ACC112 (cell line): ENCODE measurements around the gene GABBR2.

Experiments
- H2AFZ ChIP-seq: fragments of 200-600 bp; sonication (generic); one replicate; pipeline ENCODE4 v1.6.0; 2017; ENCODE audit warnings: antibody characterized with exemption, low read length; ENCODE audit not compliant: unreplicated experiment
- H3K27ac ChIP-seq: fragments of 200-600 bp; sonication (generic); 2 replicates; pipeline ENCODE4 v1.5.1; 2014; ENCODE audit warnings: low read depth, mild to moderate bottlenecking, antibody characterized with exemption, low read length, moderate library complexity
- H3K27me3 ChIP-seq: fragments of 200-600 bp; sonication (generic); 2 replicates; pipeline ENCODE4 v1.6.1; 2014; ENCODE audit warnings: mild to moderate bottlenecking, antibody characterized with exemption, low read length, moderate library complexity, mixed read lengths; ENCODE audit not compliant: insufficient read depth
- H3K36me3 ChIP-seq: fragments of 200-600 bp; sonication (generic); 2 replicates; pipeline ENCODE4 v1.6.1; 2016; ENCODE audit warnings: mild to moderate bottlenecking, antibody characterized with exemption, low read length, moderate library complexity, mixed read lengths; ENCODE audit not compliant: insufficient read depth
- H3K4me1 ChIP-seq: fragments of 200-600 bp; sonication (generic); one replicate; pipeline ENCODE4 v1.6.1; 2016; ENCODE audit warnings: low read length, mixed read lengths; ENCODE audit not compliant: insufficient read depth, unreplicated experiment, control insufficient read depth
- H3K4me3 ChIP-seq: fragments of 200-600 bp; sonication (generic); 2 replicates; pipeline ENCODE4 v1.5.1; 2014; ENCODE audit warnings: mild to moderate bottlenecking, low read depth, low read length
- H3K79me2 ChIP-seq: fragments of 200-600 bp; sonication (generic); one replicate; pipeline ENCODE4 v1.6.0; 2016; ENCODE audit warnings: low read length; ENCODE audit not compliant: control insufficient read depth, unreplicated experiment, insufficient read depth

The GABBR2 gene

GRCh38 chr9:98570663-98571440, 137.9 kb downstream of the GABBR2 start:
- H3K27ac ChIP-seq, result no peak overlapping the region
- H3K27me3 ChIP-seq, result no peaks in the 10 kb centered on the region
- no peak overlapping the region for H2AFZ ChIP-seq
- no peak overlapping the region for H3K4me3 ChIP-seq
- no peaks in the 10 kb centered on the region for H3K4me1 ChIP-seq
- H3K79me2 ChIP-seq, result no peaks in the 10 kb centered on the region
- H3K36me3 ChIP-seq, result no peaks in the 10 kb centered on the region

DNA sequence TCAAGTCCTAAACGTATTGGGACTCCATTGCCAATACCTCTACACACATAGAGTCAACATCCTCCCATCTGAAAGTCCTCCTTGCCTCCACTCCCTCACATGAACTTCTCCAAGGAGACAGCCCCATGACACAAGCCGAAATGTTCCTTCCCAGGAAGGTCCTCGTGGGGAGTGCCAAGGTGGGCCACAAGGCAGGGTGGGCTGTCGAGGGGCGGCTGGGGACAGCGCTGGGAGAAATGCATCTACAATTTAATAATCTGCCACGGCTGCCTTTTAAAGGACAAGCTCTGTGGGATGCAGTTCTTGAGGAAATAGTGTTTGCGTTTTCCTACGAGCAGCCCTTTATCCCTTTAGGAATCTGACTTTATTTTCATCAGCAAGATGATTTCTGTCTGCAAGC, 138.7 kb downstream of the GABBR2 start:
- no peaks in the 10 kb centered on the region for H3K4me1 ChIP-seq
- no peaks in the 10 kb centered on the region for H3K79me2 ChIP-seq
- no peak overlapping the region for H2AFZ ChIP-seq
- no peaks in the 10 kb centered on the region for H3K27me3 ChIP-seq
- H3K27ac ChIP-seq, result no peak overlapping the region
- no peak overlapping the region for H3K4me3 ChIP-seq
- H3K36me3 ChIP-seq, result no peaks in the 10 kb centered on the region

DNA sequence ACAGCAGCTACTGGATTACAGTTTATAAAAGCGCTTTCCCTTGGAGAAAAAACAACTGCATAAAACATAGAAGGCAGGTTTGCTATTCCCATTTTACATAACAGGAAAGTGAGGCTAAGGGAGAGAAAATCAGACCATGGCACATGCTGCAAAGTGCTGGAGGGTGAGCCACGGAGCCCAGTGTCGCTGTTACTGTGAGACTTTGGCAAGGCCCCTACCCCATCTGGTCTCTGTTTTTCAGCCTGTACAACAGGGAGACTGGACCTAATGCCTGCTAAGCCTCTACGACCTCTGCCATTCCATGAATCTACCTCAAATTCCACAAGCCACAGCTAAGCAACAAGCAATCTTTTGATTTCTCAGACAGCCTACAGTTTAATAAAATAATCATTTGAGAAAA, 139.2 kb downstream of the GABBR2 start:
- Histone ChIP-seq H3K79me2 (no peaks in the 10 kb centered on the region), H3K4me1 (no peaks in the 10 kb centered on the region), H3K27ac (no peak overlapping the region), H2AFZ (no peak overlapping the region), H3K4me3 (no peak overlapping the region), H3K27me3 (no peaks in the 10 kb centered on the region), H3K36me3 (no peaks in the 10 kb centered on the region)

GRCh38 chr9:98568909-98569469, 139.7 kb downstream of the GABBR2 start:
- H3K27ac ChIP-seq, result no peak overlapping the region
- no peaks in the 10 kb centered on the region for H3K4me1 ChIP-seq
- no peaks in the 10 kb centered on the region for H3K27me3 ChIP-seq
- H3K36me3 ChIP-seq, result no peaks in the 10 kb centered on the region
- H2AFZ ChIP-seq, result no peak overlapping the region
- H3K4me3 ChIP-seq, result no peak overlapping the region
- H3K79me2 ChIP-seq, result no peaks in the 10 kb centered on the region

DNA sequence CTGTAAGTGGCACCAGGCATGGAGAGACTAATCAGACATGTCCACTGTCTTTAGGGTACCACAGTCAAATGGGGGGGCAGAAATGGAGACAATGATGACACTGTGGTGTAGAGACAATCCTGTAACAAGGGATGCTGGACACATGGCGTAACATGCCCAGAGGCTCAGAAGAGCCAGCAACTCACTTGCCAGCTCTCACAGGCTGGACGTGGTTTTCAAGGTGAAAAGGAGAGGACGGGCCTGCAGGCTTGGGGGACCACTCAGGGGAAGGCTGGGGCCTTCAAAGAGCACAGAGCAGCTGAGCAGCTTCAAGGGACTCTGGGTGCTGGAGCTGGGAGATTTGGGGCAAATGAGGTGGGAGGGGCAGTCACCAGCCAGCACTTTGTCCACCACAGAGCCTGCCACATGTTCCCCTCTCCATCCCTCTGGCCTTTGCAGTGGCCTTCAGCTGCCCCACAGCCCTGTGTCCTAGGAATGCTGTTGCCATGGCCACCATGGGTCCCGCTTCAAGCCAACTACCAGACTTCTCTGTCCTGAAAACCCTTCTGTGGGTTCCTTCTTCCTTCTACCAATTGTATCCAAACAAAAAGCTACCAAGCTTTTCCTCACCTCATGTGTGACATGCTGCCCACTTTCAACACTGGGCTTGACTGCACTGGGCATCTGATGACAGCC, 140.4 kb downstream of the GABBR2 start:
- no peaks in the 10 kb centered on the region for H3K27me3 ChIP-seq
- no peaks in the 10 kb centered on the region for H3K36me3 ChIP-seq
- no peaks in the 10 kb centered on the region for H3K79me2 ChIP-seq
- no peak overlapping the region for H2AFZ ChIP-seq
- no peak overlapping the region for H3K27ac ChIP-seq
- no peak overlapping the region for H3K4me3 ChIP-seq
- no peaks in the 10 kb centered on the region for H3K4me1 ChIP-seq

GRCh38 chr9:98567540-98568233, 141.0 kb downstream of the GABBR2 start:
- Histone ChIP-seq H3K27ac (no peak overlapping the region), H3K79me2 (no peaks in the 10 kb centered on the region), H3K4me1 (no peaks in the 10 kb centered on the region), H3K4me3 (no peak overlapping the region), H2AFZ (no peak overlapping the region), H3K36me3 (no peaks in the 10 kb centered on the region), H3K27me3 (no peaks in the 10 kb centered on the region)

- H3K4me1 ChIP-seq, result no peaks in the 10 kb centered on the region
- H3K27me3 ChIP-seq, result no peaks in the 10 kb centered on the region
- no peak overlapping the region for H2AFZ ChIP-seq
- H3K4me3 ChIP-seq, result no peak overlapping the region
- no peaks in the 10 kb centered on the region for H3K36me3 ChIP-seq
- H3K27ac ChIP-seq, result no peak overlapping the region
- no peaks in the 10 kb centered on the region for H3K79me2 ChIP-seq
Measured at GRCh38 chr9:98565152-98566135, 143.3 kb downstream of the GABBR2 start.

DNA sequence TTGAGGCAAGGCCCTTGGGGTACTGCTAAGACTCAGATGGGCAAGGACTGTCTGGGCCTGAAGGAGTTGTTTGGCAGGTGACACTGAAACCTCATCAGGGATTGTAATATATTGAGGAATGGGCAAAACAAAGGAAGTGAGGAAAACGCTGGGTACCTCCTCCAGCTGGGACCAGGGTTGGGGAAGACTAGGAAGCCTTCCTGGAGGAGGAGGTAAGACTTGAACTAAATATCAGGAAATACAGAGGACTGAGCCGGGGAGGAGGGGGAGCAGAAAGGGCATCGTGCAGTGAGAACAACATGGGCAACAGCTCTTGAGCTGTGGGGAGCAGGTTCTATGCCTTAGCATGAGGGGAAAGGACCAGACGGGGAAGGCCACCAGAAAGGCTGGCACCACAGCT, 144.0 kb downstream of the GABBR2 start:
- no peak overlapping the region for H3K27ac ChIP-seq
- no peak overlapping the region for H3K4me3 ChIP-seq
- H2AFZ ChIP-seq, result no peak overlapping the region
- no peaks in the 10 kb centered on the region for H3K27me3 ChIP-seq
- no peaks in the 10 kb centered on the region for H3K79me2 ChIP-seq
- H3K36me3 ChIP-seq, result no peaks in the 10 kb centered on the region
- H3K4me1 ChIP-seq, result no peaks in the 10 kb centered on the region

GRCh38 chr9:98563988-98564387, 144.7 kb downstream of the GABBR2 start:
- Histone ChIP-seq H3K79me2 (no peaks in the 10 kb centered on the region), H3K27ac (no peak overlapping the region), H2AFZ (no peak overlapping the region), H3K36me3 (no peaks in the 10 kb centered on the region), H3K27me3 (no peaks in the 10 kb centered on the region), H3K4me3 (no peak overlapping the region), H3K4me1 (no peaks in the 10 kb centered on the region)
